NCI-H1105 (cell line): ENCODE data around the gene PGC.

Experiments
- DNase-seq: peaks from one replicate; lab custom pipeline; 2025; lab: John Stamatoyannopoulos, UW

Gene PGC

GRCh38 chr6:41697861-41698781, 49.1 kb downstream of the PGC start:
- DNase-seq, result no peak

DNA sequence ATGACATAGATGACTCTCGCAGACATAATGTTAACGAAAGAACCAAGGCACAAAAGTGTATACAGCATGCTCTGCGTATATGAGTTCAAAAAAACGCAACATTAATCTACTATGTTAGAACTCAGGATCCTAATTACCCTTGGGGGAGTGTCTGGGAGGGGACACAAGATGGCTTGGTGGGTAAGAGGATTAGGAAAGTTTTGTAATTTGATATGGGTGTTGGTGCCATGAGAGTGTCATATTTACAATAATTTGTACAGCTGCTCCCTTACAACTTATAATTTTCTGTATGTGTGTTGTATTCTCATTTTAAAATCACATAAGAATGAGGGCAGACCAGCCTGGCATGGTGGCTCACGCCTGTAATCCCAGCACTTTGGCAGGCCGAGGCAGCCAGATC, 50.4 kb downstream of the PGC start:
- DNase-seq, result no peak

DNA sequence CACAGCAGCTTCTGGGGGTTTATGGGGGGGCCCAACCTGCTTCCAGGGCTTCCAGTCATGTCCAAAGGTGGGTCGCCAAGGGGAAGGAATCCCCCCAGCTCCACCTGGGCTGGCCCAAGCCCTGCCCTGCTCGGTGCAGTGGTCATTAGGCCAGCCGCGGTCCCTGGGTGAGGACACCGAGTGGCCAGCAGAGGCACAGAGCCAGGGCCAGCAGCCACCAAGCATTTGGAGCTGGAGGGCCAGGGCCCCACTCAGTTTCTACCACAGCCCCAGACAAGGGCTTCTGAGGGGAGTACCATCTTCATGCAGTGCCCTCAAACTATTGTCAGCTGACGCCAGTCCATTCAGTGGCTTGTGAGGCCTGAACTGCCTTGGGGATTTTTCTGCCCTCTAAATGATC, 51.4 kb downstream of the PGC start:
- no peak for DNase-seq

- DNase-seq, result no peak
Measured at GRCh38 chr6:41694815-41695526, 52.2 kb downstream of the PGC start.

DNA sequence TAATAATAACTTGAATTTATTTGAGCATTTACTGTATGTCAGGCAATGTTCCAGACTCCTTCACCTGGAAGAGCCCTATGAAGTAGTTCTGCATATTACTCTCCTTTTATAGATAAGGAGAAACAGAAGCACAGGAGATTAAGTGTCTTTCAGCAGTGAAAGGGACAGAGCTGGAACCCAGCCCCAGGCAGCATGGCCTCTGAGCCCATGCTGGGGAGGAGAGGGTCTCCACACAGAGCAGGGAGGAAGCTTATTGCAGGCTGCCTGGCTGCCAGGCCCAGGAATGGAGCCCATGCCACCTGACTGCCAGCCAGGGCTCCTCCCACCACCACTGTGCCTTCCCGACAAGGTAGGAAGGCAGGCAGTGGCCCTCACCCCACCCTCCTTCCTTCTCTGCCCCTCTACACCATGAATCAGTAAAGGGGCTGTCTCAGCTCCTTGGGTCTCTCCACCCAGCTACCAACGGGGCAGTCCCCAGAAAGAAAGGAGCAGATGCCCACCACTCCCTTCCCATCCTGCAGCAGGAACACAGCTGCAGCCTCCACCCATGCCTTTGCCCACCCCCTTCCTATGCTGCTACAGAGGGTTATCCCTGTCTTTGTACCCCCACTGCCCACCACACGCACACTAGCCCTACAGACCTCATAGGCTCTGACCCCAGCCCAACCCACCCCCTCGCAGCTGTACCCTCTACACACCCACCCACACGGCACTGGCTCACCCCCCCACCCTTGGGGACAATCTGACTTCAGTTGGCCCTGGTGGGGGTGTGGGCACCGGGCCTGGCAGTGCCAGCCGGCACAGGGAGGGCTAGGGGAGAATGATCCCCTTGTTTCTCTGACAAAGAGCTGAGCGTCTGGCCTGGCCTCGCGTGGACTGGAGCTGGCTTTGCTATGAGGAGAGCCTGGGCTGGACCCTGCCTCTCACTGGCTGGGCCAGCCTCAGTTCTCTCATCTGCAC, 53.6 kb downstream of the PGC start:
- DNase-seq, result no peak

GRCh38 chr6:41692730-41693129, 54.5 kb downstream of the PGC start:
- DNase-seq, result no peak

DNA sequence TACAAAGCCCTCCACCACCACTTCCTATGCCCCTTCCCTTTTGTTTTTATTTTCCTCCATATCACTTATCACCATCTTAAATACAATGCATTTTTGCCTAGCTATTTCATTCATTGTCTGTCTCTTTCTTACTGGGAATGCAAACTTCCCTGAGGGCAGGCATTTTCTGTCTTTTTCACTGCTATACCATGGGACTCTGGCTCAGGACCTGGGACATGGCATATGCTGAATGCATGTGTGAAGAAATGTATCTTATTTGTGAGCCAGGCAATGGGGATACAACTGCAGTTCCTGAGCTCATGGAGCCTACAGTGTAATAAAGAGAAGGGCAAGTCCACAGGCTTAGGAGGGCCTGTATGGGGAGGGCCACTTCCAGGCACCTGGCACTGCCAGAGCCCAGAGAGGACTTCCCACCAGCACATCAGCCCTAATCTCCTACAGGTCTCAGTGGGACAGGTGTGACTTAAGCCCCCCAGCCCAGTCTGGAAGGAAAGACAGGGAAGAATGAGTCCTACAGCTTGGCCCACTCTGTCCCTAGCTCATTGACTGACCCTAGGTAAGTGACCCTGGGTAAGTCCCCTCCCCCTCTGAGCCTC, 55.0 kb downstream of the PGC start:
- no peak for DNase-seq

DNA sequence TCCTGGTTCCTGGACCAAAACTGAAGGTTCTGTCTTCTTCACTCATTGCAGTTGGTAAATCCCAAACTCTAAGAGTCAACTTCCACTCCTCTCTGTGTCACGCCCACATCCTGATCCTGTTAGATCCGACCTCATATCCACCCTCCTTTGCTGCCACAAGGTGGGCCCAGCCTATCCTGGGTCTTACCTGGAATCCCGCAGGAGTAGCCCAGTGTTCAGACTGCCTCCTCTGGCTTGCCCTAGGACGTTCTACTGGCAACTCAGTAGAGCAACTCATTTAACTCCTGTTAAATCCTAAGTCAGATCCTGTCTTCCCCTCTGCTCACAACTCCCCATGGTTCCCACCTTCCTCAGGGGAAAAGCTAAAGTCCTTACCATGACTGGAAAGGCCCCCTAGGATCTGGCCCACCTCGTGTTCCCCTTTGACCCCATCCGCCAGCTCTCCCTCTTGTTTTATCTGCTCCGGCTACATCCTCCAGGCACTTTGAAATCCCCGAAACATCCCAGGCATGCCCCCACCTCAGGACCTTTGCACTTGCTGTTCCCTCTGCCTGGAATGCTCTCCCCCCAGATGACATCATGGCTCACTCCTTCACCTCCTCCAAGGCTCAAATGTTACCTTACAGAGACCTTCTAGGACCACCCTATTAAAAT, 55.6 kb downstream of the PGC start:
- DNase-seq, result no peak

- DNase-seq, result no peak
Measured at GRCh38 chr6:41690541-41691330, 56.5 kb downstream of the PGC start.

DNA sequence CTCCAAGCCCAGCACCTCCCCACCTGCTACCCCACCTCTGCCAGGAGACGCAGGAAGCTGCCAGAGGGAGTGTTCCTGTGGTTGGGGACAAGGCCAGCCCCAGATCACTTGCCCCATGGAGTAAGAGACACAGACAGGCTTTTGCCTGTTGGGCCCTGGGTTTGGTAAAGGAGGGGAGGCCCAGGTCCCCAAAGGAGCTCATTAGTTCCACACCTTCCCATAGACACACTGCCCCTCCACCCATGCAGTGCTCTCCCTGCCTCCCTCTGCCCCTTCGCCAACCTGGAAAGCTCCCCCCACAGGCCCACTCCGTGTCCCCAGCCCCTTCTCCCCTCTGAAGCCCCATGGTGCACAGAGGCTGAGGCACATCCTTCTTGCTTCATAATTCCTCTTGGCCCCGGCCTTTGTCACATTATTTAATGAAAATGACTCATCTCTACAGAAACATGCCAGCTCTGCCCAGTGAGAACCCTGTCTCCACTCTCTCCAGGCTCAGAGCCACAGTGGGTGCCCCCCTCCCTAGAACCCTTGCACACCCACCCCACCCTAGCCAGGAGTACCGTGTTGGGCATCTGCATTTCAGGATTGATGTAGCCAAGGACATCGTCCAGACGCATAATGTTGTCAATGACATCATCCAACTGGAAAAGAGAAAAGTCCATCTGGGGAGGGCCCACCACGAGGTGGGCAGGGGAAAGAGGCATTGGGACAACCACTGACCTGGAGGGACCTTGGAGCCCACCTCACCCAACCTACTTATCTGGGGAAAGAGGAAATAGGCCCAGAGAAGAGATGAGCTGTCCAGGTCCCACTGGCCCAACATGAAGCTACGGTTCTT, 57.8 kb downstream of the PGC start:
- DNase-seq, result no peak

GRCh38 chr6:41688256-41688965, 58.8 kb downstream of the PGC start:
- DNase-seq, result no peak

- no peak for DNase-seq
Measured at GRCh38 chr6:41687501-41688175, 59.6 kb downstream of the PGC start.
